Measurements from ENCODE around the gene RXFP4. TPM values are rescaled to one million over a fixed set of nuclear protein-coding genes. Genes with fewer than 3 reads are reported as not detected.
A peak's percentile ranks its signal among the peaks of the same experiment; 100 is the strongest.
"Not testable (repeated sequence)": the region's sequence is repeated elsewhere in the genome, so short reads cannot be mapped to it uniquely, and the experiment has no call there.

RXFP4 gene
- total RNA-seq, 1 experiment from 2014 or later: not detected

GRCh38 chr1:155920717-155921116, 20.7 kb upstream of the RXFP4 start:
- intact Hi-C loops (cut with micrococcal nuclease; ENCODE audit: unreplicated experiment): no loop called here
- Mint-ChIP-seq H3K4me1 (ENCODE audit: low read depth, unreplicated experiment) (no peaks in the 10 kb centered on the region), H3K27ac (ENCODE audit: unreplicated experiment) (no peak overlapping the region), H3K36me3 (ENCODE audit: insufficient read depth, unreplicated experiment) (peaks cover 76% of the 10 kb centered on the region), H3K9me3 (ENCODE audit: low read depth, unreplicated experiment) (no peaks in the 10 kb centered on the region), H3K27me3 (ENCODE audit: unreplicated experiment) (no peaks in the 10 kb centered on the region), H3K4me3 (ENCODE audit: low read depth, unreplicated experiment) (no peak overlapping the region)
- no peak for TF ChIP-seq CTCF (IDR thresholded peaks at IDR 0.05; ENCODE audit: unreplicated experiment)
- CTCF ChIA-PET: no interaction called here
- BruUV-seq (replicated peaks): no TSS peak
- no peak for DNase-seq

GRCh38 chr1:155925506-155925905, 15.9 kb upstream of the RXFP4 start:
- CTCF ChIA-PET: no interaction called here
- Mint-ChIP-seq H3K4me3 (ENCODE audit: low read depth, unreplicated experiment) (no peak overlapping the region), H3K27ac (ENCODE audit: unreplicated experiment) (no peak overlapping the region), H3K36me3 (ENCODE audit: insufficient read depth, unreplicated experiment) (peaks cover 30% of the 10 kb centered on the region), H3K9me3 (ENCODE audit: low read depth, unreplicated experiment) (no peaks in the 10 kb centered on the region), H3K4me1 (ENCODE audit: low read depth, unreplicated experiment) (peaks cover 16% of the 10 kb centered on the region), H3K27me3 (ENCODE audit: unreplicated experiment) (no peaks in the 10 kb centered on the region)
- DNase-seq: no peak
- TF ChIP-seq CTCF (IDR thresholded peaks at IDR 0.05; ENCODE audit: unreplicated experiment): no peak
- intact Hi-C loops (cut with micrococcal nuclease; ENCODE audit: unreplicated experiment): no loop called here
- BruUV-seq (replicated peaks): no TSS peak

GRCh38 chr1:155929057-155929456, 12.4 kb upstream of the RXFP4 start:
- Mint-ChIP-seq H3K36me3 (ENCODE audit: insufficient read depth, unreplicated experiment) (no peaks in the 10 kb centered on the region), H3K27ac (ENCODE audit: unreplicated experiment) (peak overlapping the region; percentile 55), H3K4me3 (ENCODE audit: low read depth, unreplicated experiment) (peak overlapping the region; percentile 14), H3K9me3 (ENCODE audit: low read depth, unreplicated experiment) (no peaks in the 10 kb centered on the region), H3K4me1 (ENCODE audit: low read depth, unreplicated experiment) (peaks cover 25% of the 10 kb centered on the region), H3K27me3 (ENCODE audit: unreplicated experiment) (no peaks in the 10 kb centered on the region)
- no TSS peak for BruUV-seq (replicated peaks)
- CTCF ChIA-PET: interaction anchor here (0.7 kb wide), 1 partner anchor 17 kb away, joined by 4 read pairs; no protein-coding TSS in a partner anchor
- no peak for TF ChIP-seq CTCF (IDR thresholded peaks at IDR 0.05; ENCODE audit: unreplicated experiment)
- DNase-seq: no peak
- intact Hi-C loops (cut with micrococcal nuclease; ENCODE audit: unreplicated experiment): no loop called here

GRCh38 chr1:155930725-155931124, 10.7 kb upstream of the RXFP4 start:
- Mint-ChIP-seq H3K4me1 (ENCODE audit: low read depth, unreplicated experiment) (peaks cover 25% of the 10 kb centered on the region), H3K27ac (ENCODE audit: unreplicated experiment) (peak overlapping the region; percentile 13)
- H3K4me3 Mint-ChIP-seq (ENCODE audit: low read depth, unreplicated experiment); BruUV-seq (replicated peaks); H3K9me3 Mint-ChIP-seq (ENCODE audit: low read depth, unreplicated experiment); H3K36me3 Mint-ChIP-seq (ENCODE audit: insufficient read depth, unreplicated experiment); H3K27me3 Mint-ChIP-seq (ENCODE audit: unreplicated experiment); DNase-seq; intact Hi-C loops (cut with micrococcal nuclease; ENCODE audit: unreplicated experiment): not testable (repeated sequence)
- CTCF ChIA-PET: interaction anchor here (0.8 to 1.6 kb wide), 2 partner anchors 10 to 73 kb away, joined by 4 to 5 read pairs; no protein-coding TSS in a partner anchor

GRCh38 chr1:155931332-155932038, 10.0 kb upstream of the RXFP4 start:
- peak; percentile 60 for DNase-seq
- H3K27me3 Mint-ChIP-seq (ENCODE audit: unreplicated experiment): no peaks in the 10 kb centered on the region
- peaks cover 25% of the 10 kb centered on the region for H3K4me1 Mint-ChIP-seq (ENCODE audit: low read depth, unreplicated experiment)
- TF ChIP-seq CTCF (IDR thresholded peaks at IDR 0.05; ENCODE audit: unreplicated experiment): no peak
- intact Hi-C loops (cut with micrococcal nuclease; ENCODE audit: unreplicated experiment): no loop called here
- H3K36me3 Mint-ChIP-seq (ENCODE audit: insufficient read depth, unreplicated experiment): no peaks in the 10 kb centered on the region
- H3K9me3 Mint-ChIP-seq (ENCODE audit: low read depth, unreplicated experiment): no peaks in the 10 kb centered on the region
- H3K27ac Mint-ChIP-seq (ENCODE audit: unreplicated experiment): peak overlapping the region; percentile 13
- CTCF ChIA-PET: interaction anchor here (0.7 to 1.6 kb wide), 5 partner anchors 9 to 100 kb away, joined by 3 to 5 read pairs (median 4); no protein-coding TSS in a partner anchor
- no TSS peak for BruUV-seq (replicated peaks)
- no peak overlapping the region for H3K4me3 Mint-ChIP-seq (ENCODE audit: low read depth, unreplicated experiment)
